Osteoblast (primary cell): Measurements from ENCODE around the gene ZDHHC7. TPM values are rescaled to one million over a fixed set of nuclear protein-coding genes. Genes with fewer than 3 reads are reported as not detected.
A peak's percentile ranks its signal among the peaks of the same experiment; 100 is the strongest.

Source experiments
- DNase-seq: peaks from one replicate; pipeline ENCODE4 v3.0.0; 2011; ENCODE audit warnings: low spot score, mixed read lengths; ENCODE audit not compliant: insufficient read length; ENCODE audit errors: missing footprints
- H2AFZ ChIP-seq: 2 replicates; pipeline ENCODE4 v1.6.0; 2011; ENCODE audit warnings: mild to moderate bottlenecking, low read length
- H3K27ac ChIP-seq: 2 replicates; pipeline ENCODE4 v1.5.1; 2011; ENCODE audit warnings: mild to moderate bottlenecking, low read depth, low read length, moderate library complexity
- H3K27me3 ChIP-seq: 2 replicates; pipeline ENCODE4 v1.6.0; 2012; ENCODE audit warnings: mild to moderate bottlenecking, control low read depth, inconsistent platforms, low read length, moderate library complexity; ENCODE audit not compliant: insufficient read depth
- H3K36me3 ChIP-seq: 2 replicates; pipeline ENCODE4 v1.5.1; 2011; ENCODE audit warnings: mild to moderate bottlenecking, low read length, control low read depth, moderate library complexity; ENCODE audit not compliant: insufficient read depth
- H3K4me1 ChIP-seq: 2 replicates; pipeline ENCODE4 v1.5.1; 2011; ENCODE audit warnings: mild to moderate bottlenecking, low read length, control low read depth, moderate library complexity; ENCODE audit not compliant: insufficient read depth
- H3K4me2 ChIP-seq: 2 replicates; pipeline ENCODE4 v1.6.0; 2011; ENCODE audit warnings: mild to moderate bottlenecking, low read length; ENCODE audit not compliant: insufficient read depth
- H3K4me3 ChIP-seq: fragments of 200-600 bp; sonication (generic); 3 replicates; pipeline ENCODE4 v1.5.1; 2012; ENCODE audit warnings: mild to moderate bottlenecking, low read length, inconsistent platforms; ENCODE audit not compliant: insufficient read depth
- H3K79me2 ChIP-seq: 2 replicates; pipeline ENCODE4 v1.6.0; 2012; ENCODE audit warnings: mild to moderate bottlenecking, low read length, control low read depth, inconsistent platforms; ENCODE audit not compliant: insufficient read depth
- H3K9me3 ChIP-seq: 2 replicates; pipeline ENCODE4 v1.5.1; 2011; ENCODE audit warnings: low read depth, low read length, control low read depth
- H4K20me1 ChIP-seq: 2 replicates; pipeline ENCODE4 v1.6.0; 2012; ENCODE audit warnings: mild to moderate bottlenecking, low read length, control low read depth; ENCODE audit not compliant: insufficient read depth
- total RNA-seq: library from RNA; depleted of rRNA; stranded (reverse); fragments of >200 nt; gene quantifications from 2 replicates; pipeline ENCODE4 v1.2.3, GENCODE V29; 2012
- TF ChIP-seq, protein P1 (sequence below): IDR thresholded peaks from 2 replicates; pipeline ENCODE4 v1.5.1; 2011; ENCODE audit warnings: mild to moderate bottlenecking, low read depth, low read length, moderate library complexity; ENCODE audit errors: extremely low read depth

The ZDHHC7 gene
- total RNA-seq, 1 donor, result 134 TPM

DNA sequence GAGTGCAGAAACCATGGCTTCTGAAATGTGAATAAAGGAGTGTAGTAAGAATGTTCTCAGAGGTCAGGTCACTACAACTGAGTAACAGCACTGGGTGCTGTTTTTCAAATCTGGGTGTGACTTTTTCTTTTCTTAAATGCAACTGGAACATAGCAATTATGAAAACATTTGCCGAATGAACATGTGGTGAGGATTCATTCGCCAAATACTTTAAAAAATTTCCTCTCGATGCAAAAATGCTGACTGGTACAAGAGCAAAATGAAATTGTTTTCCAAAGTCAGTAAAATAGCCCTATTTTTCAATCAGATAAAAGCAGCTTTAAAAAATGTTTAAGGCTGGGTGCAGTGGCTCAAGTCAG lies 18.6 kb downstream of the ZDHHC7 start:
- peak overlapping the region; percentile 39 for H3K4me2 ChIP-seq
- TF ChIP-seq, protein P1, sequence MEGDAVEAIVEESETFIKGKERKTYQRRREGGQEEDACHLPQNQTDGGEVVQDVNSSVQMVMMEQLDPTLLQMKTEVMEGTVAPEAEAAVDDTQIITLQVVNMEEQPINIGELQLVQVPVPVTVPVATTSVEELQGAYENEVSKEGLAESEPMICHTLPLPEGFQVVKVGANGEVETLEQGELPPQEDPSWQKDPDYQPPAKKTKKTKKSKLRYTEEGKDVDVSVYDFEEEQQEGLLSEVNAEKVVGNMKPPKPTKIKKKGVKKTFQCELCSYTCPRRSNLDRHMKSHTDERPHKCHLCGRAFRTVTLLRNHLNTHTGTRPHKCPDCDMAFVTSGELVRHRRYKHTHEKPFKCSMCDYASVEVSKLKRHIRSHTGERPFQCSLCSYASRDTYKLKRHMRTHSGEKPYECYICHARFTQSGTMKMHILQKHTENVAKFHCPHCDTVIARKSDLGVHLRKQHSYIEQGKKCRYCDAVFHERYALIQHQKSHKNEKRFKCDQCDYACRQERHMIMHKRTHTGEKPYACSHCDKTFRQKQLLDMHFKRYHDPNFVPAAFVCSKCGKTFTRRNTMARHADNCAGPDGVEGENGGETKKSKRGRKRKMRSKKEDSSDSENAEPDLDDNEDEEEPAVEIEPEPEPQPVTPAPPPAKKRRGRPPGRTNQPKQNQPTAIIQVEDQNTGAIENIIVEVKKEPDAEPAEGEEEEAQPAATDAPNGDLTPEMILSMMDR, result no peak
- no peak for DNase-seq

GRCh38 chr16:84990782-84991181 lies 20.6 kb downstream of the ZDHHC7 start:
- no peak for DNase-seq
- H3K4me2 ChIP-seq, result no peak overlapping the region
- H4K20me1 ChIP-seq, result no peaks in the 10 kb centered on the region
- peaks cover 87% of the 10 kb centered on the region for H3K79me2 ChIP-seq
- no peak overlapping the region for H3K4me3 ChIP-seq
- no peak overlapping the region for H2AFZ ChIP-seq
- no peaks in the 10 kb centered on the region for H3K27me3 ChIP-seq
- H3K9me3 ChIP-seq, result no peaks in the 10 kb centered on the region
- H3K4me1 ChIP-seq, result peaks cover 40% of the 10 kb centered on the region
- TF ChIP-seq, protein P1, result no peak
- H3K27ac ChIP-seq, result no peak overlapping the region
- H3K36me3 ChIP-seq, result peaks cover 68% of the 10 kb centered on the region

More for the DNA sequence above, 18.6 kb downstream of the ZDHHC7 start:
- H3K27ac ChIP-seq, result peak overlapping the region; percentile 93
- peaks cover 85% of the 10 kb centered on the region for H3K79me2 ChIP-seq
- no peaks in the 10 kb centered on the region for H4K20me1 ChIP-seq
- H3K4me1 ChIP-seq, result peaks cover 36% of the 10 kb centered on the region
- no peaks in the 10 kb centered on the region for H3K9me3 ChIP-seq
- peaks cover 57% of the 10 kb centered on the region for H3K36me3 ChIP-seq
- no peak overlapping the region for H3K4me3 ChIP-seq
- H2AFZ ChIP-seq, result no peak overlapping the region
- no peaks in the 10 kb centered on the region for H3K27me3 ChIP-seq

DNA sequence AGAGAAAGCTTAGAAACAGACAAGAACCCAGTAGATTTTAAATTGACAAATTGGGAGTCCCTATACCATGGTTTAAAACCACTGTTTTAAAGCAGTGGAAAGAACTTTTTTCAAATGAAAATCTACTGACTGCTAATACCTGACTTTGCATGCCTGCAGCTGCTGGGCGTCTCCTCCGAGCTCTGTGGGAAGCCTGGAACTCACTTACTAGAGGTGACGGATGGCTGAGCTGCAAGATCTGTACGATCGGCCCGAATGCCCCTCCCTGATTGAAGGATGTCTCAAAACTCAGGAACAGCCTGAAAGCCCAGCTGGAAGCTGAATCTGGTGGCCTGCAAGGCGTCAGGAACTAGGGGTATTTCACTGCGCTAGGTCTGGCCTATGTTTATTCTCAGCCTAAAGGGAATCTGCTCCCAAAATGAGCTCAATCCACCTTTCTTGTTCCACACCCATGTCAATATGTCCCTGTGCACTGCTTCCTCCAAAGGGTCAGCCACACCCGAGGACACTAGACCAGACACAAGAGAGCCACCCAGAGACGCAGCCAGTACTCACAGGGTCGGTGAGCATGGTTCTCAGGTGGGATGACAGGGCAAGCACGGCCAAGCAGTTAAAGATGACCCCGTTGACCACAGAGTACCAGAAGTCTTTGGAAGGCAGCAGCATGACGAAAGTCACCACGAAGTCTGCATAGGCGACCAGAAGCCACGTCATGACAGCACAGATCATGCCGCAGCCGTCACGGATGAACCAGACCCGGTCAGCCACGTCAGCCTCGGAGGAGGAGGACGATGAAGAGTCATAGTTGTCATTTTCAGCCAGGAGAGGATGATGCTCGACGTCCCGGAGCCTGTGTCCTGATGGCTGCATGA lies 21.4 kb downstream of the ZDHHC7 start:
- Histone ChIP-seq H2AFZ (no peak overlapping the region), H3K4me3 (no peak overlapping the region), H3K4me1 (peaks cover 40% of the 10 kb centered on the region), H3K9me3 (no peaks in the 10 kb centered on the region), H3K79me2 (peaks cover 85% of the 10 kb centered on the region), H3K36me3 (peaks cover 64% of the 10 kb centered on the region), H3K27me3 (no peaks in the 10 kb centered on the region), H4K20me1 (no peaks in the 10 kb centered on the region), H3K27ac (no peak overlapping the region), H3K4me2 (no peak overlapping the region)
- no peak for DNase-seq
- TF ChIP-seq, protein P1, result no peak

- TF ChIP-seq, protein P1, result no peak
- H3K36me3 ChIP-seq, result peaks cover 54% of the 10 kb centered on the region
Measured at GRCh38 chr16:84988328-84989080, 22.8 kb downstream of the ZDHHC7 start.

More at GRCh38 chr16:84988328-84989080, 22.8 kb downstream of the ZDHHC7 start:
- no peaks in the 10 kb centered on the region for H3K9me3 ChIP-seq
- H3K27ac ChIP-seq, result peak overlapping the region; percentile 19
- H3K27me3 ChIP-seq, result no peaks in the 10 kb centered on the region
- peaks cover 86% of the 10 kb centered on the region for H3K79me2 ChIP-seq
- no peak overlapping the region for H3K4me2 ChIP-seq
- H3K4me1 ChIP-seq, result peaks cover 33% of the 10 kb centered on the region
- DNase-seq, result no peak
- no peak overlapping the region for H3K4me3 ChIP-seq
- H4K20me1 ChIP-seq, result no peaks in the 10 kb centered on the region
- H2AFZ ChIP-seq, result no peak overlapping the region
